ENCODE data around the gene SUDS3.
A peak's percentile ranks its signal among the peaks of the same experiment; 100 is the strongest.
"Not testable (repeated sequence)": the region's sequence is repeated elsewhere in the genome, so short reads cannot be mapped to it uniquely, and the experiment has no call there.

Gene SUDS3

DNA sequence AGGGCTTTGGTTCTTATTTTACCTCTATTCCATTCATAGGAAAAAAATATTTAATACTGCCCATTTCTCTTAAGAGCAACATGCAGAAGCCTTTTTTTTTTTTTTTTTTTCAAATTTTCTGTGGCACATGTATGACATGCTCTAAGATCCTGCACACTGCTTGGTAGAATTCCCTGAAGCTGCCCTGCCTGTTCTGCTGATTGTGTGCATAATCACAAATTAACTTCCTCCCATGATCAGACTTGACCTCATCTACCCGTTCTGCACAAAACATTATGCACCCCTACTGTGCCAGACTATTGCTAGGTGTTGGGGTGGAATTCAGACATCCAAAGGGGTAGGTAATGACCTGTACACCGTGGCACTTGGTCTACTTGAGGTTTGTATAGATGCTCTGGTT lies 22.2 kb downstream of the SUDS3 start:
- DNase-seq, result no peak

DNA sequence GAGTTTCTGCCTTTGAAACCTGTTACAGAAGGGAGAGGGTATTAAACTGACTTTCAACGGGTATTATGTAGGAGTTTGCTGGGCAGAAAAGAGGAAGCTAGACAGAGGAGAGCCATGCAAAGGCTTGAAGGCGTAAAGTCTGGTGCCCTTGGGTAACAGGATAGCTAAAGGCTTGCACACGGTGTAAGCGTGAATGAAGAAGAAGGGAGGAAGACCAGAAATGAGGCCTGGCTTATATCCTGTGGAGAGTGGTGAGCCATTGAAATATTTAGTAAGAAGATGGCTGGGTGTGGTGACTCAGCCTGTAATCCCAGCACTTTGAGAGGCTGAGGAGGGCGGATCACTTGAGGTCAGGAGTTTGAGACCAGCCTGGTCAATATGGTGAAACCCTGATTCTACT lies 22.6 kb downstream of the SUDS3 start:
- no peak for DNase-seq

DNA sequence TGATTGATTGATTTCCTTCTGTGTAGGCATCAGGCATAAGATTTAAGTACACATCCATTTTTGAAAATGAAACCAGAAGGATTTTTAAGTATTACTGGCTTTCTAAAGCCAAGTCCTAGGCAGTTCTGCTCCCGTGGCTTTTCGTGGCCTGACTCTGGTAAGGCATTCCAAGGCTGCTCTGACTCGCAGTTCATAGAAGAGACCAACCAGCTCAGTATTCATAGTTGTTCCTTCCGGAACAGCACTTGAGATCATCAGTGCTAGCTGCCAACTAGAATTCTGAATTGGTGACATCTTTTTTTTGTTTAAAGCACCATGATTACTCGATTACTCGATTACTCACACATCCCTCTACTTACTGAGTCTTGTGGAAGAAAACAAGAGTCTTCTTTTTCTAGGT lies 25.9 kb downstream of the SUDS3 start:
- DNase-seq, result no peak

DNA sequence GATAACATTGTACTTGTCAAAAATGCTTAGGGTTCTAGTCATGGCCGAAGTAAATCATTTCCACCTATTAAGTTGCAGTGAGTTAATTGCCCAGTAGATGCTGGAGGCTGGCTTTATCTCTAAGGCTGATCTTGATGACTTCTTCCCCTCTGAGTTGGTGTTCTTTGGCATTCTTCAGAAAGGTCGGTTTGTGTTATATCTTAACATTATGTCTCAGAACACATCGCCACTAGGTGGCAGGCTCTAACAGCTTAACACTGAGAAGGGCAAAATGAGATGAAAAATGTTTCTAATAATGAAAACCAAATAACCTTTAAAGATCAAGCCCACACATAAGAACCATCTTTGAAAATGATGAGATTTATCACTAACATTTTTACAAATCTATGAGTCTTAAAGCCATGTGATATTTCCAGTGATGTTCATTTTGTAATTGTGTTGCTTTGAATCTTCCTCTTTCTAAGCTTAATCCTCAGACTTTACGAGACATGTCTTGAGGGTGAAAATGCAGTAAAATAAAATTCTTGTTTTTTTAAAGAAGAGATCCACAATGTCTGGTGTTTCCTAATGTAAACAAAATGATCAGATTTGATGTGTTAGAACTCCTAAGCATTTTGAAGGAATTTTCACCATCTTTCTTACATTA lies 28.6 kb downstream of the SUDS3 start:
- peak; percentile 69 for DNase-seq

DNA sequence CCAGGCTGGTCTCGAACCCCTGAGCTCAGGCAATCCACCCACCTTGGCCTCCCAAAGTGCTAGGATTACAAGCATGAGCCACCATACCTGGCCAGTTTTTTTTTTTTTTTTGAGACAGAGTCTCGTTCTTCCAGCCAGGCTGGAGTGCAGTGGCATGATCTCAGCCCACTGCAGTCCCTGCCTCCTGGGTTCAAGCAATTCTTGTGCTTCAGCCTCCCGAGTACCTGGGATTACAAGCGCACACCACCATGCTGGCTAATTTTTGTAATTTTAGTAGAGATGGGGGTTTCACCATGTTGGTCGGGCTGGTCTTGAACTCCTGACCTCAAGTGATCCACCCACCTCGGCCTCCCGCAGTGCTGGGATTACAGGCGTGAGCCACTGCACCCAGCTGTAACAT lies 31.9 kb downstream of the SUDS3 start:
- DNase-seq, result not testable (repeated sequence)

DNA sequence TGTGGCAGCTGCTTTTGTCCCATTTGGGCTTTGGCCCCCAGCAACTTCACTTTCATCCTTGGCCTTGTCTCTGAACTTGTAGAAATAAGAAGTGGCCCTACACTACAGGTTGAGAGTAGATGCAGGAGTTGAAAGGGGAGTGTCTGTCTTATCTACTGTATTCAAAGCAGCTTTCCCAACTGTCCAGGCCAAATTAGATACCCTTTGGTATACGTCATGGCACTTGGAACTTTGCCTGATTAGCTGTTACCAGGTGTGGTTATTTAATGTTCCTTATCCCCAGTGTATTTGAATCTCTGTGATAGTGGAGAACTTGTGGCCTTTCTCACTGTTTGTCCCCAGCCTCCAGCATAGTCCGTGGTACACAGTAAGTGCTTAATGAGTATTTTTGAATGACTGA lies 33.5 kb downstream of the SUDS3 start:
- DNase-seq, result no peak

DNA sequence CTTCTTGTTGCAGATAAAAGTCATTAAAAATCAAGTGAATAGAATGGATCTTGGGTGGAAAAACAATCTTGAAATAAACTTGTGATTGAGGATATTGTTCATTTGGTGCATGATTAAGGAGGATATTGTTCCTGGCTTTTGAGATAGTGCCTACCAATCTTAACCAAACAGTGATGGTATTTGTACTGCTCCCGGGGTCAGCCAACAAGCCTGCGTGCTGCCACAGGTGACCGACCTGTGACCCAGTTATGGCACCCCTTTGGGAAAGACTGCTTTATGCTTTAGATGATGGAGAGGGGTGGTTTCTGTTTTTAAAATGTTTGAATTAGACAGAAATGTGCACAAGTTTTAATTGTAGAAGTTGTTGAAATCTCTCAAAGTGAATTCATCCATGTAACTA lies 41.6 kb downstream of the SUDS3 start:
- DNase-seq, result no peak

DNA sequence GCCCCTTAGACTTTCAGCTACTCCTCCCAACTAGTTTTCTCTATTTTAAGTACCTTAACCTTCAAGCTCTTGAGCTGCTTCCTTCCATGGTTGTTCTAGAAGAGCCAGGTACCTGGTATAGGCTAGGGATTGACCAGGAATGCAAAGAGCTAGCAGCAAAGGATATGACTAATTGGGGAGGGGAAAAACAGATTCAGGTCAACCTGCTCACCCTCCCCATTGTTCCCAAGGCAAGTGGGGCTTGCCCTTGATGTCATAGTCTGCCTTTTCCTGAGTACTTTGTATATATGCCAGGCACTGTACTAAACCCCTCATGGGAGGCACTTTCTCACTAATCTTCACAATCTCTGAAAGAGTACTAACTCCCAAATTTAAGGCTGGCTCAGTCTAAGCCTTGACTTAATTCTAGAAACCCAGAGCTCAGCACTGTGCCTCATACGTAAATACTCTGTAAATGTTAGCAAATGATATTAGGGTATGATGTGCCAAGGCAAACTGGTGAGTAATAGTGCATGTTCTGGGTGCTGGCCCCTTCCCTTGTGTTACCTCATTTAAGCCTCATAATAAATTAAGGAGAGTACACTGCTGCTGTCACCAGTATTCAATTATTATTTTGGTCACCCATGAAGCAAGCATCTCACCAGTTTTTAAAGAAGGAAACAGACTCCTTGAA lies 42.2 kb downstream of the SUDS3 start:
- no peak for DNase-seq

DNA sequence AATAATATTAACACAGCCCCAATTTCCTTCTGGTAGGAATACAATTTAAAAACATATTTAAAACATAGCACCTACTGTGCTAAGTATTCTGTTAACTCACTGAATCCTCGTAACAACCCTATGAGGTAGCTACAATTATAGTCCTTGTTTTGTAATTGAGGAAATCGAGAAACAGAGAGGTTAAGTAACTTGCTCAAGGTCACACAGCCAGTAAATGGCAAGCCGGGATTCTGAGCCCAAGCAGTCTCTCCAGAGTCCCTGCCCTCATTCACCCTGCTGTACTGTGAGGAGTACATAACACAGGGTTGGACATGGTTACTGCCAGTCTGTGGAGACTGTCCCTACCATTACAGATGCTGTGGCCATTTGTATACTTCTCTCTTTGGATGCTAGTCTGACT lies 44.3 kb downstream of the SUDS3 start:
- no peak for DNase-seq

DNA sequence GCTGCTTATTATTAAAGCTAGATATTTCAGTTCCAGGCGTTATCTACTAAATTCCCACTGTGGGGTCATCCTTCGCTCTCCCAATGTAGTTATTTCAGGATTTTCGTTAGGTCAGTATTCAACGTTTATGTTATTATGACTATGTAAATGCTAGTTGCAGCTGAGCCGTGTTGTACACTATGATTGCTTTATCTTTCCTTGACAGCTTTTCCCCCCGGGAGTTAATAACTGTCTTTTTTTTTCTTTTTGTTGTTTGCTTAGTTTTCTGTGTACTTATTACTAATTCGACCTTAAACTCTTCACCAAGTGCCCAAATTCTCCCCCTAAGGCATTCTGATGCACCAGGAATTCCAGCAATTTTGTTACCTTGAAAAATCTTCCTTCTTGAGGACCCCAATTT lies 48.5 kb downstream of the SUDS3 start:
- no peak for DNase-seq

DNA sequence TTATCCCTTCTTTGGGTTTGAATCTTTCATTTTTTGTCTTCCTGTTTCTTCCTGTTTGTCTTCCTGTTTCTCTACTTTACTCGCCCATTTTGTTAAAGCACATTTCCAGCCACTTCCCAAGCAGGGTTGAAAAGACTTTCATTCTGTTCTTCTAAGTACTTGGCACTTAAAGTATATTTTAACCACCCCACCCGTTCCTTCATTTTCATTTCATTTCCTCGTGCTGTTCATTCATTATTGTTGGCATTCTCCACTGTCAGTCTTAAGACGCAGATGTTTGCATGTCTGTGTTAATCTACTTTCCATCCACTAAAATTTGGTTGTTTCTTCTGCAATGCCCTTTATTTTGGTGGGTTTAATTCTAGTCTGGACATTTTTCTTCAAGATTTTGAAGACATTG lies 49.0 kb downstream of the SUDS3 start:
- no peak for DNase-seq

DNA sequence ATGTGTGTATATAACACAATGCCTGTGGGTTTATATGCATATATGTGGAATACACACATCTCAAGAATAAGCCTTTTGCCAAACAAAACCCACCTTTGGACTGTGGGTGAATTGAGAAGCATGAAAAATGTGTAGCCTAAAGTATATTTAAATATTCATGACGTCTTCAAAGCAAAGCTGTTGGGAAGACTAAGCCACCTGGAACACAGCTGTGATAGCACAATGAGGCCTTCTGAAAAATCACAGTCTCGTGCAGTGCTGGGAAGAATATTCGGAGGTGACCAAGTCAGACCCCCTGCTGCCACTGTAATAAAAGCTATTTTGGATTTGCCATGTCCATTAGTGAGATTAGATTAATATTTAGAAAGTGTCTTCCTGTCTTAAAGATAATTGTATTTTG lies 51.5 kb downstream of the SUDS3 start:
- DNase-seq, result no peak

DNA sequence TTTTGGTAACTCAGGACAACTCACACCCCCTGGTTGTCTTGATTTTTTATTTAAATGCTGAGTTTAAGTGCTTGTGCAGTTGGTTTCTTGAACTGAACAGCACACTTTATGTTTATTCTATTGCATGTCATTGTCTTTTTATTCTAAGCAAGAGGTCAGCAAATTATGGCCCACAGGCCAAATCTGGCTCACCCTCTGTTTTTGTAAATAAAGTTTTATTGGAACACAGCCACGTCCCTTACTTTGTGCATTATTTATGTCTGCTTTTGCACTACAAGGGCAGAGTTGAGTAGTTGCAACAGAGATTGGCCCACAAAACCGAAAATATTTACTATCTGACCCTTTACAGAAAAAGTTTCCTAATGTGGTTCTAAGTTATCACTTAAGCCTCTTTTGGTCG lies 52.3 kb downstream of the SUDS3 start:
- no peak for DNase-seq

DNA sequence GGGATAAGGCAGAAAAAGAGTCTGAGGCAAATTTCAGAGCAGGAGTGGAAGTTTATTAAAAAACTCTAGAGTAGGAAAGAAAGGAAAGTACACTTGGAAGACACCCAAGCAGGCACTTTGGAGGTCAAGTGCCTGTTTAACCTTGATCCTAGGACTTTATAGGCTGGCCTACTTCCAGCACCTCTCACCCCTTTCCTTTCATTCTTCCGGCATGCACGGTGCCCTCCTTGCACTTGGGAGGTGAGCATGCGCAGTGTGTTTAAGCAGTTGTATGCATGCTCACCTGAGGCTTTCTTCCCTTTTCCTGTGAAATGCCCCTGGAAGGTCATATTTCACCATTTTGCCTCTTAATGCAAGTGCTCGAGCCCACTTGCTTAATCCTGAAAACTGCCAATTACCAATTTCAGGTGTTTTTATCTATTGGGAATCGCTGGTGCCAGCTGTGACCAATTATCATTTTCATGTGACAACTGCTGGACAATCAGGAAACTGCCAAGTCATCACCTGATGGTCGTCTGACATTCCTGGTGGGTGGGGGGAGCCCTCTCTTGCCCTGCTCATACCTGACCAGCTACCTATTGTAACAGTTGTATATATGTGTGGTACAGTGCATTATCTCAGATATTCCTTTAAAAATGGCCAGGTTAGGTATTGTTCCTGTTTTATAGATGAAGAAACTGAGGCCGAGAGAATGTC lies 53.5 kb downstream of the SUDS3 start:
- no peak for DNase-seq

DNA sequence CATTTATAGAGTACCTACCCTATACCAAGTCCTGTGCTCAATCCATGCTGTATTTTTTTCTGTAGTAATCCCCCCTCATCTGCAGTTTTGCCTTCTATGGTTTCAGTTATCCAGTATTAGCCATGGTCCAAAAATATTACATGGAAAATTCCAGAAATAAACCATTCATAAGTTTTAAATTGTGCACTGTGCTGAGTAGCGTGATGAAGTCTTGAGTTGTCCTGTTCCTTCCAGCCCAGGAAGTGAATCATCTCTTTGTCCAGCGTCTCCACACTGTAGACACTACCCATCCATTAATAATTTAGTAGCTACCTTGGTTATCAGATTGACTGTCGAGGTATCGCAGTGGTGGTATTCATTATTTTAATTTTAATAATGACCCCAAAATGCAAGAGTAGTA lies 54.2 kb downstream of the SUDS3 start:
- no peak for DNase-seq

DNA sequence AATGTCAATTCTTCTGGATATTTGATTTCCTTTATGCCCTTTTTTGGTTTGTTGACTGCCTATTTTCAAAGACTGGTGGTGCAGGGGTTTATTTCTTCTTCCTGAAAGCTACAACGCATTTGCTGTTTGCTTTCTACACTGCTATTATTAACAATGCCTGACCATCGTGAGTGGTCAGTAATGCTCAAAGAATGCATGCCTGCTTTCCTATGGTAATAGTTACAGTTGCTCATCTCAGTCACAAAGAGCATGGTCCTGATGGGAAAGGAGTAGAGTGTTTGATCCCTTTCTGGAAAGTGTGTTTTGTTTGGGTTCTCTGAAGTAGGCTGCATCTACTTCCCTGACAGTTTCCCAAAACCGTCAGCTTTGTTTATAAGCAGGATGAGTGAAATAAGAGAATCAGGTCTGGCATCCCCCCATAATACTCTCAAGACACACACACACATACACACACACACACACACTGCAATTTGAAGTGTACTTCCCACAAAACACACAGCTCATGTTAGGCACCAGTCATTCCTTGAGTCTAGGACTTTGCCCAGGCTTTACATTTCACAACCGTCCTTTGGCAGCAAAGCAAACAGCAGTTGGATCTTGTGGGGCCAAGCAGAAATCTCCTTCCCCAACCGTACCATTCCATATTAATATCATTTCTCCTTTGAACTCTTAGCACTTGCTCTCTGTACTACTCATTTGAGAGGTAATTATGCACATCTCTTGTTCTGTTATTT lies 56.6 kb downstream of the SUDS3 start:
- DNase-seq, result no peak

DNA sequence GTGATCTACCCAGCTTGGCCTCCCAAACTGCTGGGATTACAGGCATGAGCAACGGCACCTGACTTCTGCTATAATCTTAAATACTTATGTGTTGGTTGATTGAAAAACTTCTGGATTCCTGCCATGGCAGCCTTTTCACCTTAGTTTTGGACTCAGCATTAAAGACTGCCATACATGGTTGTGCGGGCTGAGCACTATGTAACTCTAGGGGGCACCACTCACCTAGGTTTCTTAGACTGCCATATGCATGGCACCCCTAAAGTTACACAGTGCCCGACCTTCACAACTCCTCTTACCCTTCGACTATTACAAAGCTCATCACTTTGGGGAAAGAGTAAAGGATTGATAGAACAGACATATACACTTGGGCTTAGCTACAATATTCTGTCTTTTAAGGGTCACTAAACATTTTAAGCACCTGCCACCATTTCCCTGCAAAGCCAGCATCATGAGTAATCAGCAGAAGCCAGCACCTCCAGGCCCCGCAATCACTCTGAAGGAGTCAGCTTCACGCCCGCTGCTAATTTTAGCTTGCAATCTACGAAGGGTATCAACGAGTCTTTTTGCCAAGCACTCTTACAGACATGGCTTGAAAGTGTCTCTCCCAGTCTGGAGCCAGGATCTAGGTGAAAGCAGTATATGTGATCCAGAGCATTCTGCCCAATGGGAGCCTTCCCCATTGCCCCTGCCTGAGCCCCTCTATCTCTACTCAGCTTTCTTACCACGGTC lies 59.8 kb downstream of the SUDS3 start:
- DNase-seq, result no peak

DNA sequence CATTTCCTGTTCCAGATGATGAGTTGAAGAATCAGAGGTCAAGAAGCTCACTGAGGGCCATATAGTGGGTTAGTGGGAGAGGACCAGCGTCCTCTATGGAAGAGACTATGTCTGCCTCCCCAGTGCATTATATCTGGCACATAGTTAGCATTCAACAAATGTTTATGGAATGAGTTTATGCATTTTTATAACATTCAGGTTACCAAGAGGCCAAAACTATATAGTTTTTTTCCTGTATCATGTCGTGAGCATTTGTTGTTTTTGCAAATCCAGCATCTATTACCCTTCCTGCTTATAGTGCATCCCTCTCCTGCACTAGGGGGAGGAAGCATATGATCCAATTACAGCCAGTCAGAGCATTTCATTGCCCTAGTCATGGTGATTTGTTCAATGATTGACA lies 60.6 kb downstream of the SUDS3 start:
- DNase-seq, result no peak

DNA sequence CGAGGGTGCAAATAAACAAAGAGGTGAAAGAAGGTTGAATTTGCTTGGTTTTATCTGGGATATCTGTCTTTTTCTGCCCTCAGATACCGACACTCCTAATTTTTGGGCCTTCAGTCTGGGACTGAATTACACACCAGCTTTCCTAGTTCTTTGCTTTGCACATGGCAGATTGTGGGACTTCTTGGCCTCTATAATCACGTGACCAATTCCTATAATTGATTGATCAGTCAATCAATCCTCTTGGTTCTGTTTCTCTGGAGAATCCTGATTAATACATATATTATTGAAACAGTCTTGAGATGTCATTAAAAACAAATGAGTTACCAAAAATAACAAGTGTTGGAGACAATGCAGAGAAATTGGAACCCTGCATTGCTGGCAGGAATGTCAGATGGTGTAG lies 62.7 kb downstream of the SUDS3 start:
- DNase-seq, result no peak

DNA sequence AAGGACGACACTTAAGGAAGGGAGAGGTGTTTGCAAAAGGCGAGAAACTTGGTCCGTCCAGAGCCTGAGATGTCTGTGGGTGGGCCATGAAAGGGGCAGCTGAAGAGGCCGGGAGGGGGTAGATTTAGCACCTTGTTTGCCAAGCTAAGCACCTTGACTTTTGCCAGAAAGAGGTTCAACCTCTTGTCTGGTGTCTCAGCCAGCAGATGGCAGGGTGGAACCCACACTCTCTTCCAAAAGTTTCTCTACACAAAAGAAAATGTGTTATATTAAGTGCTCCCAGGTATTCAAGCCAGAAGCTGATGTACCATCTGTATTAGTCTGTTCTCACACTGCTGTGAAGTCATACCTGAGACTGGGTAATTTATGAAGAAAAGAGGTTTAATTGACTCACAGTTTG lies 69.9 kb downstream of the SUDS3 start:
- DNase-seq, result no peak

DNA sequence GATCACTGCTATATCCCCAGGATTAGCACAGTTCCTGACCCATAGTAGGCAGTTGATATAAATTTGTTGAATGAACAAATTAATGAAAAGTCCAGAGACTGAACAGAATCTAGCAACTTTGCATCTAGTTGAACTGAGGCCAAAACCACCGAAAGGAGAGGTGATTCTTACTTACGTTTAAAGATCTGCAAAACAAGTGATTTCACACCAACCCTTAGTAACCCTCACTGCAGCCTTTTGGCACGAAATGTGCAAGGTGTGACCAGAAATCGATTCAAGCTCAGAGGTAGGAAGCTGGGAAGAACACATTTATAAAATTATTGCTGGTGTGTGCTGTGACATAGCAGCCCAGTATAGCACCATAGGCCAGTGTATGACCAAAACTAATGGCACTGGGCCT lies 70.8 kb downstream of the SUDS3 start:
- DNase-seq, result no peak

DNA sequence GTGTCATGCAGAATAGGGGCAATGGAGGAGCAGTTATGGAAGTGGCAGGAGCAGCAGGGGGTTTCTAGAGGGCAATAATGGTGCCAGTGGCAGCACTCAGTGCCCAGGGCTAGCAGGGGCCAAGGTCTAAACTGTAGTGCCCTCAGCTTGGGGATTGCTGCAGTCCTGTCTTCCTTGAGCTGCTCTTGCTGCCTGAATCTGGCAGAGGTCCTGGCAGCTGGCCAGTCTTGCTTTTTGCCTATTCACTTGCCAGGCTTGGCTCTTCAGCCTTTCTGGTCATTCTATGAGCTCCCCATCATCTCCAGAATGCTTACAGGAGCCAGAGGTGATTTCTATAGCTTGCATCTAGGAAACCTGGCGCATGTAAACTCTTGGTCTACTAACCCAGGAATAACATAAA lies 72.0 kb downstream of the SUDS3 start:
- no peak for DNase-seq

DNA sequence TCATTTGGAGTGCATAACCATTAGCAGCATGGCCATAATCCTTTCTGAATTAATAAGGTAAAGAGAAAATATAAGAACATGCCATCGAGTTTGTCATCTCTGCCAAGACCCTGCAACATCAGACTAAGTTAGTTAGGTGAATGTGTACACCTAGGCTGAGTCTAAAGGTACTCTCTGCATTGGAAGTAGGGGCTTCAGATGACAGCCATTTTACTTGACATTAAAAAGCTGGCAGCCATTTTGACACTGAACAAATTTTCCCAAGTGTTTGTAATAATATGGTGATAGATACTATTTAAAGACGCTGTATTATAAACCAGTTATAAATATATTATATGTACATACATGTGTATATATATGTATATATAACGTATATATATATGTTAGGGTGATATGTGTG lies 79.0 kb downstream of the SUDS3 start:
- DNase-seq, result no peak

Data from activated CD8-positive, alpha-beta memory T cell treated with anti-CD3 and anti-CD28 coated beads for 24 hours (primary cell).